SH-SY5Y (cell line): Measurements from ENCODE around the gene PRCD.

Experiments used
- GATA2 ChIP-seq: IDR thresholded peaks from 2 replicates; pipeline ENCODE4 v1.6.1; 2011; ENCODE audit warnings: mild to moderate bottlenecking, low read depth, low read length
- GATA3 ChIP-seq: IDR thresholded peaks from 2 replicates; pipeline ENCODE4 v1.6.1; 2011; ENCODE audit warnings: low read depth, mild to moderate bottlenecking, low read length, moderate library complexity

DNA sequence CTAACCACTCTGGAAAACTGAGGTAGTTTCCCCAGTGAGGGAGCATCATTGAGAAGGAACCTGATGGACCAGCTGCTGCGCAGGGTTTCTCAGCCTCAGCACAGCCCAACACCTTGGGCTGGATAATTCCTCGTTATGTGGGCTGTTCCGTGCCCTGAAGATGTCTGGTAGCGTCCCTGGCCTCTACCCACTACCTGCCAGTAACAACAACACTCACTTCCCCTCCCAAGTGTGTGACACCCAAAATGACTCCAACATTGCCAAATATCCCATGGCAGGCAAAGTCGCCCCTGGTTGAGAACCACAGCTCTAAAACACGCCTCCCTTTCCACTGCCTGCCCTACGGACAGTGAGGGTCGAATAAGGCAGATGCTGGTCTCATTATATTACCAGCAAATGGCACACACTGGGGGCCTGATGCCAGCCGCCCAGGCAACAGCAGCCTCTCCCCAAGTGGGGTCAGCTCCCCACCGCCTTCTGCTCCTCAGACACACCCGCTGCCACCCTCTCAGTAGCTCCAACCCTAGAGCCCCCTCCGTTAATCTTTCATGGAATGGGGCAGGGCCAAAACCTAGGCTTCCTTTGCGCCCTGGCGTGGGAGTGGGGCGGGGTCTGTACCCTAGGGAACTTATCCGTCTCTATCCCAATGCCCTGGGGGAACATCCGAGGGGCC, 39.6 kb upstream of the PRCD start:
- TF ChIP-seq GATA2 (no peak), GATA3 (no peak)
